Smooth muscle cell (in vitro differentiated cells): ENCODE results near the gene MAMSTR. TPM values are rescaled to one million over a fixed set of nuclear protein-coding genes. Genes with fewer than 3 reads are reported as not detected.
"Not testable (repeated sequence)": the region's sequence is repeated elsewhere in the genome, so short reads cannot be mapped to it uniquely, and the experiment has no call there.

Experiments
- DNase-seq: peaks from one replicate; lab custom pipeline; 2025; ENCODE audit not compliant: unreplicated experiment; lab: John Stamatoyannopoulos, UW
- H2AFZ ChIP-seq: fragments of 200-600 bp; sonication (generic); 2 replicates; pipeline ENCODE4 v1.6.0; 2016; ENCODE audit warnings: antibody characterized with exemption, low read depth, mild to moderate bottlenecking
- H3F3A ChIP-seq: fragments of 200-600 bp; sonication (generic); 2 replicates; pipeline ENCODE4 v1.6.0; 2017; ENCODE audit warnings: antibody characterized with exemption, low read depth
- H3K27ac ChIP-seq: fragments of 200-600 bp; sonication (generic); 2 replicates; pipeline ENCODE4 v1.5.1; 2016; ENCODE audit warnings: low read depth, mild to moderate bottlenecking
- H3K27me3 ChIP-seq: fragments of 200-600 bp; sonication (generic); 2 replicates; pipeline ENCODE4 v1.6.1; 2016; ENCODE audit warnings: low read depth, mild to moderate bottlenecking
- H3K36me3 ChIP-seq: fragments of 200-600 bp; sonication (generic); 2 replicates; pipeline ENCODE4 v1.5.1; 2016; ENCODE audit warnings: low read depth
- H3K4me1 ChIP-seq: fragments of 200-600 bp; sonication (generic); 2 replicates; pipeline ENCODE4 v1.5.1; 2016; ENCODE audit warnings: low read depth
- H3K4me2 ChIP-seq: fragments of 200-600 bp; sonication (generic); 2 replicates; pipeline ENCODE4 v1.6.0; 2016; ENCODE audit warnings: mild to moderate bottlenecking
- H3K4me3 ChIP-seq: fragments of 200-600 bp; sonication (generic); 2 replicates; pipeline ENCODE4 v1.5.1; 2016; ENCODE audit warnings: mild to moderate bottlenecking
- H3K79me2 ChIP-seq: fragments of 200-600 bp; sonication (generic); 2 replicates; pipeline ENCODE4 v1.6.0; 2016; ENCODE audit warnings: low read depth, mild to moderate bottlenecking
- H3K9ac ChIP-seq: fragments of 200-600 bp; sonication (generic); 2 replicates; pipeline ENCODE4 v1.6.0; 2016; ENCODE audit warnings: low read depth
- H3K9me3 ChIP-seq: fragments of 200-600 bp; sonication (generic); replicated peaks from 2 replicates; pipeline ENCODE4 v1.5.1; 2016; ENCODE audit warnings: low read depth
- H4K20me1 ChIP-seq: fragments of 200-600 bp; sonication (generic); 2 replicates; pipeline ENCODE4 v1.6.0; 2016; ENCODE audit warnings: low read depth
- CTCF ChIP-seq: fragments of 200-600 bp; sonication (generic); IDR thresholded peaks from 2 replicates; pipeline ENCODE4 v1.5.1; 2017; ENCODE audit warnings: borderline replicate concordance, mild to moderate bottlenecking, antibody characterized with exemption; ENCODE audit not compliant: insufficient read depth, poor library complexity, severe bottlenecking
- WGBS: methylation state at CpG from one replicate; pipeline ENCODE4 v1.1.7; 2016; ENCODE audit warnings: low lambda C conversion rate; 5-methylcytosine and 5-hydroxymethylcytosine counted together
- polyA plus RNA-seq: library from polyadenylated mRNA; unstranded; fragments of >200 nt; fragmentation: Nextera tagmentation; extraction: Ambion mirVana; gene quantifications from 2 replicates; pipeline ENCODE4 v1.2.1, GENCODE V29; 2016
- total RNA-seq: library from RNA; depleted of rRNA; stranded (reverse); fragments of >200 nt; gene quantifications from 2 replicates; pipeline ENCODE4 v1.2.3, GENCODE V29; 2014

MAMSTR gene
- total and polyA plus RNA-seq, 2 experiments from 2014 or later, result 0.58 to 3.9 TPM

DNA sequence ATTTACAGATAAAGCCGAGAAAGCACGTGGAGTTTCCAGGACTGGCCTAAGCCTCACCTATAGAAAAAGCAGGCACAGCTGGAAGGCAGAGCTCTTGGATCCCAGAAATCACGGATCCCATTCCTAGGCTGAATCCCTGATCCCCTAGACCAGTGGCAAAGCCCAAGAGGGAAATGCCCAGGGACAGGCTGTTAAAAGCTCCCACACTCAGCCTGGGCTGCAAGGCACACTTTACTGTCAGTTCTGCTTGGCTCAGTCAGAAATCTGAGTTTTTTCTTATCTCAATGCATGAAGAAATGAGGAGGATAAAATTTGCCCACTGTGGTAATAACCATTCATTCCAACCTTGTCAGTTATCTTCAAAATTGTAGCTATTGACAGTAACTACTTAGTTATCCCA lies 31.7 kb downstream of the MAMSTR start:
- Histone ChIP-seq H3K79me2 (no peaks in the 10 kb centered on the region), H2AFZ (no peak overlapping the region), H3K4me1 (no peaks in the 10 kb centered on the region), H3K27ac (no peak overlapping the region), H3K4me3 (no peak overlapping the region), H3K9me3 (no peaks in the 10 kb centered on the region), H3K4me2 (no peak overlapping the region), H3F3A (no peaks in the 10 kb centered on the region), H4K20me1 (no peaks in the 10 kb centered on the region), H3K27me3 (no peaks in the 10 kb centered on the region), H3K9ac (no peak overlapping the region), H3K36me3 (no peaks in the 10 kb centered on the region)
- no peak for DNase-seq
- WGBS, result 92% methylated on average over 3 of the region's 3 CpGs
- TF ChIP-seq CTCF, result no peak

GRCh38 chr19:48686637-48687036 lies 32.9 kb downstream of the MAMSTR start:
- H3K27ac ChIP-seq, H2AFZ ChIP-seq, H3K9me3 ChIP-seq, H3F3A ChIP-seq, H3K79me2 ChIP-seq, H3K4me2 ChIP-seq, H3K4me3 ChIP-seq, H3K9ac ChIP-seq, H3K4me1 ChIP-seq, DNase-seq, H3K27me3 ChIP-seq, H3K36me3 ChIP-seq, H4K20me1 ChIP-seq: not testable (repeated sequence)
- WGBS, result 96% methylated on average over 7 of the region's 7 CpGs

DNA sequence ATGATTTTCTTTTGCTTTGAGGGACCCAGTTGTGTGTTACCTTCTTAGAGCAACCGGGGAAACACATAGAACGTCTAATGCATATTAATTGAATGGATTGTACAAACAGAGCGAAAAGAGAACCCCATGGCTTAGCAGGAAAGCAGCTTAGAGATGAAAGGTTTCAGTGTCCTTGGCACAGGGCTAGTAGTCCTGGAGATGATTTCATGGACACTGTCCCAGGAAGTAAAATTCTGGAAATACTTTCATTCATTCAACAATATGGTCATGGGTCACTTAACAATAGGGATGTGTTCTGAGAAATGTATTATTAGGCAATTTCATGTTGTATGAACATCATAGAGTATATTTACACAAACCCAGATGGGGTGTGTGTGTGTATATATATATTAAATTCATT lies 33.4 kb downstream of the MAMSTR start:
- 95% methylated on average over 3 of the region's 3 CpGs for WGBS
- no peaks in the 10 kb centered on the region for H3K9me3 ChIP-seq

DNA sequence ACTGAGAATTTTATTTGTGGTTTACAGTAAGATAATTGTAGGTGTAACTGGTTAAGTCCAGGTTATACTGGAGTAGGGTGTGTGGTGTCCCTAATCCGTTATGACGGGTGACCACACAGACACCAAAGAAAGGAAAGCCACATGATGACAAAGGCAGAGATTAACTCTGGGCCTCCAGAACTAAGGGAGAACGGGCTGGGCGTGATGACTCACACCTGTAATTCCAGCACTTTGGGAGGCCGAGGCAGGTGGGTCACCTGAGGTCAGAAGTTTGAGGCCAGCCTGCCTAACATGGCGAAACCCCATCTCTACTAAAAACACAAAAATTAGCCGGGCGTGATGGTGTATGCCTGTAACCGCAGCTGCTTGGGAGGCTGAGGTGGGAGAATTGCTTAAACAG lies 33.9 kb downstream of the MAMSTR start:
- H4K20me1 ChIP-seq, result peaks cover 3% of the 10 kb centered on the region
- WGBS, result 75% methylated on average over 9 of the region's 9 CpGs
- no peaks in the 10 kb centered on the region for H3K4me1 ChIP-seq
- H3K4me2 ChIP-seq, result no peak overlapping the region
- H3F3A ChIP-seq, result no peaks in the 10 kb centered on the region
- no peak overlapping the region for H3K27ac ChIP-seq
- H3K27me3 ChIP-seq, result no peaks in the 10 kb centered on the region
- no peak overlapping the region for H3K9ac ChIP-seq
- H3K4me3 ChIP-seq, result no peak overlapping the region
- H2AFZ ChIP-seq, result no peak overlapping the region
- H3K36me3 ChIP-seq, result no peaks in the 10 kb centered on the region
- DNase-seq, result no peak
- no peaks in the 10 kb centered on the region for H3K9me3 ChIP-seq
- TF ChIP-seq CTCF, result no peak
- no peaks in the 10 kb centered on the region for H3K79me2 ChIP-seq

More for the DNA sequence above, 33.4 kb downstream of the MAMSTR start:
- Histone ChIP-seq H3K4me1 (no peaks in the 10 kb centered on the region), H3K27ac (no peak overlapping the region), H3K4me2 (no peak overlapping the region), H2AFZ (no peak overlapping the region), H3K4me3 (no peak overlapping the region), H3K79me2 (no peaks in the 10 kb centered on the region), H3K27me3 (no peaks in the 10 kb centered on the region), H3K9ac (no peak overlapping the region), H3K36me3 (no peaks in the 10 kb centered on the region), H3F3A (no peaks in the 10 kb centered on the region), H4K20me1 (no peaks in the 10 kb centered on the region)
- no peak for TF ChIP-seq CTCF
- no peak for DNase-seq
